GM21723 (cell line): ENCODE data around the gene NOS2.
"Not testable (repeated sequence)": the region's sequence is repeated elsewhere in the genome, so short reads cannot be mapped to it uniquely, and the experiment has no call there.

ENCODE experiments used
- ATAC-seq: cut with Tn5 transposase; IDR thresholded peaks from one replicate; pipeline ENCODE4 v1.9.1; 2021; ENCODE audit warnings: mild to moderate bottlenecking, moderate library complexity; ENCODE audit not compliant: unreplicated experiment

NOS2 gene

DNA sequence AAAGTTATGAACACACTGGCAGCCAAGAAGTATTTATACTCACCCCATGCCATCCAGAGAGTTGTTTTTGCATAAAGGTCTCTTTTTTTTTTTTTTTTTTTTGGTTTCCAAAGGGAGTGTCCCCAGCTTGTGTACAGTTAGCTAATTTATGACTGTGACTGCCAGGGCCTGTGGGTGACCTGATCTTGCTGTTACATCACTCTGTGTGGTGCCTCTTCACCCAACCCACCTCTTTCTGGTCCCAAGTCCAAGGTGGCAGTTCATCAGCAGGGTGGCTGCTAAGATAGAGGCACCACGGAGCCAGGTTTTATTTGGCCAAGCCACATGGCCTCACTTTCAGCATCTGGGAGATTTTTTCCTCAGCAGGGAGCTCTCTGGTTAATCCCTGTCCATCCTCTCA, at the start of gene NOS2:
Gene NOS2 (minus strand): TSS at position 8 of the 400 bp plus-strand sequence. CDS start 1,720 bp downstream, outside the sequence.
- no peak for ATAC-seq

DNA sequence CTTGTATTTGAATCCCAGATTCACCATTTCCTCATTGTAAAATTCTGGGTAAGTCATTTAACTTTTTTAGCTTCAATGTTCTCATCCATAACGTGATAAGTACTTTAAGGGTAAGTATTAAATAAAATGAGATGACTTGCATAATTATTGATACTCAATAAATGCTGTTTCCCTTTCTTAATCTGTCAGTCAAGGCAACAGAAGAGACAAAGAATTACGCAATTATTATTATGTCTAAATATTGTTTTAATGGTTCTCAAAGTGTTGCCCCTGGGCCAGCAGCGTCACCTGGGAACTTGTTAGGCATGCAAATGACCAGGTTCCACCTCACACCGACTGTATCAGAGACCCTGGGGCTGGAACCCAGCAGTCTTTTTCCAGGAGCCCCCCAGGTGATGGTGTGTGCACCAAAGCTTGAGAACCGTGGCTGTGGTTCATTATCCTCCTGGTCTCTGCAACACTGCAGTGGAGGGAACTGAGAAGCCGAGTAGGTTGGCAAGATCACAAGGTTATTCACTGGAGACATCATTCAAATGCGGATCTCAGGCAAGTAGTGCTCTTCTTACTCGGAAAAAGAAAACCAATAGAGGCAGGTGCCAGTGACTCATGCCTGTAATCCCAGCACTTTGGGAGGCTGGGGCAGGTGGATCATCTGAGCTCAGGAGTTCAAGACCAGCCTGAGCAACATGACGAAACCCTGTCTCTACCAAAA, 49.3 kb upstream of the NOS2 start:
- ATAC-seq = no peak

DNA sequence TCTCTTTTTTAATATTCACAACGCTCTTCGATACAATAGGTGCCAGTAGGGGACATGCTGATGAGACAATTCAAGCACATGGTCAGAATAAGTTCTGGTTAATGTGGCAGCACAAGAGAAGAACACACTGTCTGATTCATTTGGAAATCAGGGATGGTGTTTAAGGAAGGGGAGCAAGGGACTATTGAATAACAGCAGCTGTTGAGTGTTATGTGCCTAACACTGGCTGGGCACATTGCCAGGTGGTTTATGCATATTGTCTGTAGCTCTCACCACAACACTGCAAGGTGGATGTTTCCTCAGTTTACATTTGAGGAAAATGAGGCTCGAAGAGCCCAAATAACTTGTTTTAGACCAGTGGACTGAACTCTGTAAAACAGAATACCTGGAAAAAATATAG, 48.6 kb upstream of the NOS2 start:
- ATAC-seq = no peak

DNA sequence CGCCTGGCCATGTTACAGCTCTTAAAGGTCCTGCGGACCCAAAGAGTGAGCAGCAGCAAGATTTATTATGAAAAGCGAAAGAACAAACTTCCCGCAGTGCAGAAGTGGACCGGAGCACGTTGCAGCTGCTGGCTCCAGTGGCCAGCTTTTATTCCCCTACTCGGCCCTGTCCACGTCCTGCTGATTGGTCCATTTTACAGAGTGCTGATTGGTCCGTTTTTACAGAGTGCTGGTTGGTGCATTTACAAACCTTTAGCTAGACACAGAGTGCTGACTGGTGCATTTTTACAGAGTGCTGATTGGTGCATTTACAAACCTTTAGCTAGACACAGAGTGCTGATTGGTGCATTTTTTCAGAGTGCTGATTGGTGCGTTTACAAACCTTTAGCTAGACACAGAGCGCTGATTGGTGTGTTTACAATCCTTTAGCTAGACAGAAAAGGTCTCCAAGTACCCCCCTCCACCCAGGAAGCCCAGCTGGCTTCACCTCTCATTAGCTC, 46.5 kb upstream of the NOS2 start:
- ATAC-seq = not testable (repeated sequence)

DNA sequence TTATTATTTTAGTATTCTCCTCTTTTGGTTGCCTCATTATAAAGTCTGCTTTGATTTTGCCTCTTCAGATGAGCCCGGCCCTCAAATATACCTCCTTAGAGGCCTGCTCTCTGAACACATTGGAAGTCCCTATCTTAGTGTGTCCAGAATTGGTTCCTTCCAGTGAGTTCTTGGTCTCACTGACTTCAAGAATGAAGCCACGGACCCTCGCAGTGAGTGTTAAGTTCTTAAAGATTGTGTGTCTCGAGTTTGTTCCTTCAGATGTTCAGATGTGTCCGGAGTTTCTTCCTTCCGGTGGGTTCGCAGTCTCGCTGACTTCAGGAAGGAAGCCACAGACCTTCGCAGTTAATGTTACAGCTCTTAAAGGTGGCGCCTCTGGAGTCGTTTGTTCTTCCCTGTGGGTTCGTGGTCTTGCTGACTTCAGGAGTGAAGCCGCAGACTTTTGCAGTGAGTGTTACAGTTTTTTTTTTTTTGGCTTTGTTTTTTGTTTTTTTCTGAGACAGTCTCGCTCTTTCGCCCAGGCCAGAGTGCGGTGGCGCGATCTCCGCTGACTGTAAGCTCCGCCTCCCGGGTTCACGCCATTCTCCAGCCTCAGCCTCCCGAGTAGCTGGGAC, 45.8 kb upstream of the NOS2 start:
- no peak for ATAC-seq

DNA sequence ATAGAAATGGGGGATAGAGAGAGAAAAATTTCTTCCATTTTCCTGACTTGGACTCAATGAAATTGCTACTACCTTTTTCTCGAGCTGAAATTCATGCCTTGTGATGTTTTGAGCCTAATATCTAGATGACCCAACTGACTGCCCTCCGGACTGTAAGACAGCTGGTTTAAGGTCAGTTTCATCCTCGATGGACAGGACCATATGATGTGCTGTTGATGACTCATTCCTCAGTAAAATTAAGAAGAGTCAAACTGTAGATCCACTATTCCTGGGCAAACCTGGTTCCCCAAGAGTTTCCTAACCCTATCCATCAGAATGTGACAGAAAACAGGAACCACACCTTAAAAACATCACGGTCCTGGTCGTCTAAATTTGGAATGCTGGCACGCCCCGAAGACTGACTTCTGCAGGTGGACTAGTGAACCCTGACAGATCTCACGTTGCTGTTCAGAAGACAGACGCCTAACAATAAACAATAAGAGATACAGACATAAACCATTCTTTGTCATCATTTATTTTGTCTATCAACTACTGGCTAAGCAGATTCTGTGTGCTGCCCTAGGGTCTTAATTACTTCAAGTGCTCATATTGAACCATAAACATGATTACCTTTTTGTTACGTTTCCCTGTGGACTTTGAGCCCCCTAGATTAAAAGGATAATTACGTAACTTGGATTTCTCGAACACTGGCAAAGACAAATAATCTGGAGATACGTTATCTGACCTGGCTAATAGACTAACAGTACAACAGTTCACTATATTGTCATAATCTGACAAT, 45.1 kb upstream of the NOS2 start:
- ATAC-seq = no peak

DNA sequence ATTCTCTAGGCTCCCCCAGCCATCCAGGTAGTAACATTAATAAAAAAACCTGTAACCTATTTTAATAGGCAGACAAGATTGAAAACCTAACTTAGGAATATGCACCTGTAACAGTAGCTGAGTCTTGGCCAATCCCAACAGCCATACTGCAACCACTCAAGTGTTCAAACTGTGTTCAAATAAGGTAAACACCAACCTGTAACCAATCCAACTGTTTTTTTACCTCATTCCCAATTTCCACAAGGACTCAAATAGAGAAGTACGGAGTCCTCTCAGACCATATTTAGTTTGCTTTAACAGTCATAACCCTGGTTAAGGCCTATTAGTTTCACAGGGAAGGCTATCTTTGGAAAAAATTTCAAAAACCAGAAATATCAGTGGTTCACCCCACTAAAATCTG, 40.4 kb upstream of the NOS2 start:
- no peak for ATAC-seq

DNA sequence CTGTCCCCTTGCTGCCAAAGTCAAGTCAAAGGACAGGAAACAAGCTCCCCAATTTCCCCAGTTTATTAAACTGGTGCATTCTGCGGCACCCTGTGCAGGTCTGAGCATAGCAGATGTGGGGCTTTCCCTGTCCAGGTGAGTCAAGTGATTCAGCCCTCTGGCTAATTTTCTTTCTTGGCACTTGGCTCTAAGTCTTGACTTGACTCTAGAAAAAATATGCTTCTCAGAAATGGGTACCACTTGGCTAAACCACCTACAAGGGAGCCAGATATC, 40.0 kb upstream of the NOS2 start:
- ATAC-seq = not testable (repeated sequence)

DNA sequence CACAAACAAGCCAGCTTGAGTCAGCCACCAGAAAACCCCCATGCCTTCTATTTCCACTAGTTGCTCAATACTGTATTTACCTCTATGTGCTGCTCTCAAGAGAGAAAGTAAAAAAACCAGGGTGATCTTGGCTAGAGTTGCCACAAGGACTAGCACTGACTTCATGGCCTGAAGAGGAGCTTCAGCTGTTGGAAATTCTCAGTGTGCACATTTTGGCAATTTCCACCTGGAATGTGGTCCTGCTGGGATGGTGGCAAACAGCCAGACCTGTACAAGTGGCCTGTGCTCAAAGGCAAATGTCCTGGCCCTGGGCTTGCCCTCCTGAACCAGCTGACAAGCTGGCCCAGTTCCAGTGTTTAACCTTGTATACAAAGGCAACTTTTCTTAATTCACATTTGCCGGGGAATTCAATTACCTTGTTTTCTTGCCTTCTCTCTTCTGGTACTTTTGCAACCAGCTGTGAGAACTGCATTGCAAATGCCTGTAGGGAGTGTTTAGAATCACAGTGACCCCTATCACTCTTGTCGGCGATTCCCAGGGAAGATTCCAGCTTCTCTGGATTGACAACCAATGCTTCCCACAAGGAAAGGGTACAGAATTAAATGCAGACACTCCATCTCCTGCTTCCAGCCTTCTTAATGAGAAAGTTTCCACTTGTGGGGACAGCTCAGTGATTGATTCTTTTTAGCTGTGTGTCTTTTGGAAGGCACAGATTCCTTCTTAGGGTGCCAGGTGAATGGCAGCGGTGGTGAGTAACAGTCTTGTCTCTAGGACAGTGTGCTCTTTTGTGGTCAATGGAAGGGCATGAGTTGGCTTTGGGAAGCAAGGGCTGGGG, 39.5 kb upstream of the NOS2 start:
- not testable (repeated sequence) for ATAC-seq

DNA sequence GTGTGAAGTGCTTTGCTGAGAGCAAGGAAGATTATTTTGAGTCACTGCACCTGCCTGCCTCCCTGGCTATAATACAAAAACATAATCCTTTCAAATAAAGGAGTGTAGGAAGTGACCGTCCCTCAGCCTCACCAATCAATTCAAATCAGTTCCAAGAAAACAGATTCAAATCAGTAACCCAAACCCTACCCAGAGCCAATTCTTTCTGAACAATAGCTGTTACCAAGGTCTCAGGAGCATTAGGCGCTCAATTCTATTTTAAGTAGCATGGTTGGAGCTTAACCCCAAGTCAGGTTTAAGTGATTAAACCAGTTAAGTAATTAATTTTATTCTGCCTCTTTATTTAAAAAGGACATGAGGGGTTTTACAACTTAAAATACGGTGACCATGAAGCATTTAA, 38.3 kb upstream of the NOS2 start:
- ATAC-seq = not testable (repeated sequence)

DNA sequence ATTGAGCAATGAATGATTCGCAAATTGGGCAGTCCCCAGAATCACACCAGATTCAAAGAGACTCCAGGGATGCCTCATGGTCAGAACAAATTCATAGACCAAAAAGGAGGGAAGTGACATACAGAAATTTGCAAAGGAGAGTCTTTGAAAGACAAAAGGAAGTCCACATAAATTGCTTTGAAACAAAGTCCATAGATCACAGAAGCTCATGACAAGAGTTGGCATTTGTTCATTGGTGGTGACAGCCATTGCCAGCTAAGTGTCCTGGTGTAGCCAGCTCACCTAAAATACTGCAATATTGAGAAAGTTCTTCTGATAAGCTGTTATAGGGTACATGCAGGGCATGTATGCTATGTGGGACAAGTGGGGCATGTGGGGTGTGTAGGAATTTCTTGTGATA, 37.4 kb upstream of the NOS2 start:
- not testable (repeated sequence) for ATAC-seq

DNA sequence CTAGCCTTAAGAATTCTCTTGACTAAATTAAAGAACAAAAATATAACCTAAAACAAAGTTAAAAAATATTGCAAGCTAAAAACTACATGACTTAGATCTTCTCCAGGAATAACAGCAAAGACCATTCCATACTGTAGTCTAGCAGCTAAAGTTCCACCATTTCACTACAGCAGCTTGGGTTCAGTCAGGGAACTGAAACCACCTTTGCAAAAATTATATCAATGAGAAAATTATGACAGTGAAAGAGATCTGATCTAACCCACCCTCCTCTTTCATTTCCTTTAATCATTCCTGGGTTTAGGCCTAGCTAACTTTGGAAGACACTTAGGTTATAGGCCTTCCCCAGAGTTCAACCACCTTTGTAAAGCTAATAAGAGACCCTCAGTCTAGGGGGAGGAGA, 36.3 kb upstream of the NOS2 start:
- no peak for ATAC-seq

DNA sequence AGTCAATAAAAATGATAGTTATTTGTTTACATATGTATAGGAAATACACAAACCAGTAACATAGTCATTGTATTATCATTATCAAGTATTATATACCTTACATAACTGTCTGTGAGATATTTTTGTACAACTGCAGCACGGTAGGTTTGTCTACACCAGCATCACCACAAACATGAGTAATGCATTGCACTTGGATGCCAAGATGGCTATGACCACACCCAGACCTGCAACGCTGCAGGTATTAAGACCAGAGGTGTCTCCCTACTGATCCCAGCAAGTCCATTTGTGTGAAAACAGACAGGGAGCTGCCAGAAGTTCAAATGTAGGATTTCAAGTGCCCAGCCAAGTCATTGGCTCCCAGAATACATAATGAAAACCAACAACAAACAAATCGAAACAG, 34.2 kb upstream of the NOS2 start:
- no peak for ATAC-seq

DNA sequence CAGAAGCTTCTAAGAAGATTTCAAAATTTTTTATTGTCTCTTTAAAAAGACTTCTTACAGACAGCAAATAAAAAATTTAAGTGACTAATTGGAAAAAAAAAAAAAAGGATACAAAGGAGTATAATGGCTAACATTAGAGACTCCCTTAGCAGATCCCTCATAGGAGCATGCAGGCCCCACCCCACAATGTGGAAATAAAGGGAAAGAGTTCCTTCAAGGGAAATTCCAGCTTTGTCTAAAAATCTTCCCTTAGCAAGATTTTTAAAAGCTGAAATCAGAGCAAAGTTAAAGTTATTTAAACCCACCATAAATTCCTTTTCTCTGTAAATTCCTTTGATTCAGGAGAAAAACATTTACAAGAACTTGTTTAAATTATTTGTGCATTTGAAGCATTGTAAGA, 32.5 kb upstream of the NOS2 start:
- ATAC-seq = no peak

DNA sequence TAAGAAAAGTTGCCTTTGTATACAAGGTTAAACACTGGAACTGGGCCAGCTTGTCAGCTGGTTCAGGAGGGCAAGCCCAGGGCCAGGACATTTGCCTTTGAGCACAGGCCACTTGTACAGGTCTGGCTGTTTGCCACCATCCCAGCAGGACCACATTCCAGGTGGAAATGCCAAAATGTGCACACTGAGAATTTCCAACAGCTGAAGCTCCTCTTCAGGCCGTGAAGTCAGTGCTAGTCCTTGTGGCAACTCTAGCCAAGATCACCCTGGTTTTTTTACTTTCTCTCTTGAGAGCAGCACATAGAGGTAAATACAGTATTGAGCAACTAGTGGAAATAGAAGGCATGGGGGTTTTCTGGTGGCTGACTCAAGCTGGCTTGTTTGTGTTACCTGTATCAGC, 29.6 kb upstream of the NOS2 start:
- ATAC-seq = not testable (repeated sequence)

DNA sequence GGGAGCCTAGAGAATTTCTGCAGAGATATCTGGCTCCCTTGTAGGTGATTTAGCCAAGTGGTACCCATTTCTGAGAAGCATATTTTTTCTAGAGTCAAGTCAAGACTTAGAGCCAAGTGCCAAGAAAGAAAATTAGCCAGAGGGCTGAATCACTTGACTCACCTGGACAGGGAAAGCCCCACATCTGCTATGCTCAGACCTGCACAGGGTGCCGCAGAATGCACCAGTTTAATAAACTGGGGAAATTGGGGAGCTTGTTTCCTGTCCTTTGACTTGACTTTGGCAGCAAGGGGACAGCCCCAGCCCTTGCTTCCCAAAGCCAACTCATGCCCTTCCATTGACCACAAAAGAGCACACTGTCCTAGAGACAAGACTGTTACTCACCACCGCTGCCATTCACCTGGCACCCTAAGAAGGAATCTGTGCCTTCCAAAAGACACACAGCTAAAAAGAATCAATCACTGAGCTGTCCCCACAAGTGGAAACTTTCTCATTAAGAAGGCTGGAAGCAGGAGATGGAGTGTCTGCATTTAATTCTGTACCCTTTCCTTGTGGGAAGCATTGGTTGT, 28.9 kb upstream of the NOS2 start:
- ATAC-seq = not testable (repeated sequence)

DNA sequence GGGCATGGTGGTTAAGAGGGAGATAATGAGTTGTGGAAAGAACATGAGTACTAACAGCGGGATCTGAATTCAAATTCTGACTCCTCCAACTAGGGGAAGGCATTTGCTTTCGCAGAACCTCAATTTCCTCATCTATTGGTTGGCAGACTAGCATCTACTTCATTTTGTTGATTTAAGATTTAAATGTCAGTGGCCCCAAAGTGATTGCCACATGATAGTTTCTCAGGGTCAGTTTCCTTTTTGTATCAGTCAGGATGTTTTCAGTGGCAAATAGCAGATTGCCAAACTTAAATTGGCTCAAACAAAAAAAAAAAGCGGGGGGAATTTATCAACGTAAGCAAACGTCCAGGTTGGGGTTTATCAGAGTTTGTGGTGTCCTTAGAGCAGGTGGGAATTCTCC, 25.1 kb upstream of the NOS2 start:
- ATAC-seq = no peak

DNA sequence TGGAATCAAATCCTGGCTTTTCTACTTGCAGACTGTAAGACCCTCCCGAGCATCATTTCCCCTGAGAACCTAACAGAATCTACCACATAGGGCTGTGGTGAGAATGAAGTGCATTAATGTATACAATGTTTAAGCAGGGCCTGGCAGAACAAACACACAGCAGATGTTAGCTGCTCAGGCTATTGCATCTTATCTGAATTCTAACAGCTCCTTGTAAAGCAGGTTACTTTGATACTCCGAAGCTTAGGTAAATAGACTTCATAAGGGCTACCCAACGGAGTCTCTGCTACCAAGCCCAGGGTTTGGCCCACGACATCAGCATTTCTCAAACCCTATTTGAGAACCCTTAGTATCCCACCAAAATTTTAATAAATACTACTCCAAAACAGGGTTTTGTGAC, 24.4 kb upstream of the NOS2 start:
- ATAC-seq = no peak

DNA sequence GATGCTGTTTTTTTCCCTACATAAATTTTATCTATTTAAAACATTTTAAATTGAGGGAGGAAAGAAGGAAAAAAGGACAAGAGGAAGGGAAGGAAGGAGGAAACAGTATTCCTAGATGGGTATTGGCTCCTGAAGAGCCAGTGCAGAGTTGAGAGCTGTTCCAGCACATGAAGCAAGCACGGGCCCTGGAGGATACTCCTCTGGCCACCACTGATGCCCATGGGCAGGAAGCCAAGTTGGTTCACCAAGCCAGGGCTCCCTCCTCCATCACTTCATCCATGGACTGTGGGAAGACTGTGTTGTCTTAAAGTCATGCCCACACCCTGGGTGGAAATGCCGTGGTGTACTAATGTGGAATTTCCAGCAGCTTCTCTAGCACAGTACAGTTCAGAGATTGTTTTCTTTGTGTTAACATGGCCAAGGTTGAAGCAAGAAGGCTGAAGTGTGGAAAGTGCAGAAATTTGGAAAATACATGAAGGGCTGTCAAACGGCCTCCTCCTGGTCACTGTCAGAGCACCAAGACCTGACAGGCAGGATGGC, 23.9 kb upstream of the NOS2 start:
- no peak for ATAC-seq

DNA sequence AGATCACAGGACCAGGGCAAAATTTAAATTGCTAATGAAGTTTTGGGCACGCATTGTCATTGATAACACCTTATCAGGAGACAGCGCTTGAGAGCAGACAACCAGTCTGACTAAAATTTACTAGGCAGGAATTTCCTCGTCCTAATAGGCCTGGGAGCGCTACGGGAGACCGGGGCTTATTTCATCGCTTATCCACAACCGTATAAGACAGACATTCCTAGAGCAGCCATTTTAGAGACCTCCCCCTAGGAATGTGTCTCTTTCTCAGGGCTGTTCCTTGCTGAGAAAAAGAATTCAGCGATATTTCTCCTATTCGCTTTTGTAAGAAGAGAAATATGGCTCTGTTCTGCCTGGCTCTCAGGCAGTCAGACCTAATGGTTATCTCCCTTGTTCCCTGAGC, 21.8 kb upstream of the NOS2 start:
- not testable (repeated sequence) for ATAC-seq

DNA sequence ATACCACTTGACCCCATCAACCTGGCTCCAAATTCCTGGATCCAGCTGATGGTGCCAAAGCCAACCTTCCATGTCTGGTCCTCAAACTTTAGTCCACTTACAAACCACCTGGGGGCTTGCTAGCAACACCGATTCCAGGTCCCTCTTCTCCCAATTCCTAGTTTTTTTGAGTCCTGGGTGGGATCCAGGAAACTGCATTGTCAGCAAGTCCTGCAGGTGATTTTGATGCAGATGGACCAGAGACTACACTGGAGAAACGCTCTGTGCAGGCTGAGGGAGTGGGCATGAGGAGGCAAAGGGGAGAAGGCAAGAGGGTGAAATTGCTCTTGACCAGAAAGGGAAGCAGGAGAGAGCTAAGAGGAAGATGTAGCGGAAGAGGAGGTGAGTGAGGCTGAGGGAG, 21.0 kb upstream of the NOS2 start:
- no peak for ATAC-seq
